Retina (tissue), 1 donor: ENCODE results near the gene RIPPLY3.
A peak's percentile ranks its signal among the peaks of the same experiment; 100 is the strongest.
"Not testable (repeated sequence)": the region's sequence is repeated elsewhere in the genome, so short reads cannot be mapped to it uniquely, and the experiment has no call there.

Experiments
- DNase-seq: peaks from one replicate; pipeline ENCODE4 v3.0.0-alpha.2; 2016

RIPPLY3 gene

DNA sequence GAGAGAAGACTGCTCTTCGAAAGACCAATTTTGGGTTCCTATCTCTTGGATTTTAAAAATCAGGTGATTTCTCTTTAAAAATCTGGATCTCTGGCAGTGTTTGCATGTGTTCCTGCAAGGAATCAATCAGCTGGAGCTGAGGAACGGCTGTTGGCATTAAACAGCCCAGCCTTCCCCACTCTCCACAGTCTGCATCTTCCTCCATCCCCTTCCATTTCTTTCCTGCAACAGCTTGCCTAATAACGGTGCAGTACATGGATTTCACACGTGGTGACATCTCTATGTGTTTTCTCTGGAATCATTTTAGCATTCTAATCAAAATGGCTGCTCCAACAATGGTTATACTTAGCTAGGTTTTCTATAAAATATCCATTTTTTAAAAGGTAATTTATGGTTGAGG lies 20.0 kb downstream of the RIPPLY3 start:
- no peak for DNase-seq

DNA sequence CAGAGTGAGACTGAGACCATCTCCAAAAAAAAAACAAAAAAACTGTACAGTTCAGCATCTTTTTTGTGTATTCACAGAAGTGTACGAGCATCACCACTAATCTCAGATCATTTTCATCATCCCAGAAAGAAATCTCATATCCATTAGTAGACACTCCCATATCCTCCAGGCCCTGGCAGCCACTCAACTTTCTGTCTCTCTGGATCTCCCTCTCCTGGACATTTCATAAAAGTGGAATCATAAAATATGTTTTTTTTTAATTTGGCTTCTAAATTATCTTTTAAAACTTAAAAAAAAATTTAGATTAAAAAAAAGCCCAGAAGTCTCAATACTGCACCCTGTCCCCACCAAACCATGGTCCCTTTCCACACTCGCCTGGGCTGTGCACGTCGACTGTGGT lies 22.1 kb downstream of the RIPPLY3 start:
- no peak for DNase-seq

DNA sequence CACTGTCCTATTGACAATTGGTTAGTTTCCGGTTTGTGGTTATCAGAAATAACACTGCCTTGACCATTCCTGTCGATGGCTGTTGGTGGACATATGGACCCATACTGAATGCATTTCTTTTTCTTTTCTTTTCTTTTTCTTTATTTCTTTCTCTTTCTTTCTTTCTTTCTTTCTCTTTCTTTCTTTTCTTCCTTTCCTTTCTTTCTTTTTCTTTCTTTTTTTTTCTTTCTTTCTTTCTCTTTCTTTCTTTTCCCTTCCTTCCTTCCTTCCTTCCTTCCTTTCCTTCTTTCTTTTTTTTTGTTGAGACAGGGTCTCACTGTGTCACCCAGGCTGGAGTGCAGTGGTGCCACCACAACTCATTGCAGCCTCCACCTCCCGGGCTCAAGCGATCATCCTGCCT lies 24.4 kb downstream of the RIPPLY3 start:
- DNase-seq = no peak

DNA sequence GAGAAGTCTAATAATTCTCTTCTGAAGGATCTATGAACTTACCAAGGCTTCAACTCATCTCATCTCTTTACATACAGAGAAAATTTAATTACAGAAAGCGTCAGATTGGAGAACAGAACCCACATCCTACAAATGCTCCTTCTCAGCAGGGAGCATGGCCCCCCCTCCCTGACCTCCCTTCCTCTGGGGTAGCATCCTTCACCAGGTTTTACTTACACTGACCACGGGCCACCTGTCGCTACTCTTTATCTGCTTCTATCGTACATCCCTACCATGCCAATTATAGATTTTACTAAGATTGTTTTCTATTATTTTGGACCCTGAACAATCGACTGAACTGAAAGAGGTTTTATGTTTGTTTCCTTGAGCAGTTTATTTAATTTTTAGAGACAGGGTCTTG lies 25.8 kb downstream of the RIPPLY3 start:
- DNase-seq = no peak

DNA sequence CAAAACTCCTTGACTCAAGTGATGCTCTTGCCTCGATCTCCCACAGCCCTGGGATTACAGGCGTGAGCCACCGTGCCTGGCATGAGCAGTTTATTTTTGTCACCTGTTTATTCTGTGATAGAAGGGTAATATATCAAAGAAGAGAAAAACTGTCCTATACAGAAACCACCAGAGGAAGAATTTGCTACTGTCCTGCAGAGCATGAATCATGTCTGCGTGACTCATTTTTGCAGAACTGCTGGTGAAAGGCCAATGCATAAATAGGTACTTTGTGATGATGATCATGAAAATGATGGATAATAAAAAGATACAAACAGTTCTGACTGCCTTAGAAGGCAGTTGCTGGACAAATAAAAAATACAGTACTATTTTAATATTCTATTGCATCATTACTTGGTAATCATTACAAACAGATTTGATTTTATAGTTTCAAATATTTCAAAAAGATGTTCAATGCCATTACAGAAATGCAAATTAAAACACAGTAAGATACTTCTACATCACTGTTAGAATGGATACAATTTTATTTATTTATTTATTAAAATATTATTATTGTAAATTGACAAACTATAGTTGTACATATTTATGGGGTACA lies 26.5 kb downstream of the RIPPLY3 start:
- DNase-seq = no peak

DNA sequence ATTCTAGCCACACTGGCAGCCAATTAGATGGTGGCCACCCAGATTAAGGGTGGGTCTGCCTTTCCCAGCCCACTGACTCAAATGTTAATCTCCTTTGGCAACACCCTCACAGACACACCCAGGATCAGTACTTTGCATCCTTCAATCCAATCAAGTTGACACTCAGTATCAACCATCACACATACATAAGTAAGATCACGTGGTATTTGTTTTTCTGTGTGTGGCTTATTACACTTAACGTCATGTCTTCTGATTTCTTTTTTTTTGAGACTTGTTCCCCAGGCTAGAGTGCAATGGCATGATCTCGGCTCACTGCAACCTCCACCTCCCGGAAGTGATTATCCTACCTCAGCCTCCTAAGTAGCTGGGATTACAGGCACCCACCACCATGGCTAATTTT lies 27.9 kb downstream of the RIPPLY3 start:
- DNase-seq = not testable (repeated sequence)

DNA sequence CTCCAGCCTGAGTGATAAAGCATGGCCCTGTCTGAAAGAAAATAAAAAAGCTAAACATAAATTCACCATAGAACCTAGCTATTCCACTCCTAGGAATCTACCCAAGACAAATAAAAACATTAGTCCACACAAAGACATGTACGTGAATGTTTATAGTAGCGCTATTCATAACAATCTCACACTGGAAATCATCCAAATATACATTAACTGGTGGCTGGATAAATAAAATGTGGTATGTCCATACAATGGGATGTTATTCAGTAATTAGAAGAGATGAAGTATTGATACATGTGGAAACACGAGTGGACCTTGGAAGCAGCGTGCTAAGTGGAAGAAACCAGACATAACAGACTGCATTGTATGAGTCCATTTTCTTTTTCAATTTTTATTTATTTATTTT lies 29.7 kb downstream of the RIPPLY3 start:
- DNase-seq = no peak

DNA sequence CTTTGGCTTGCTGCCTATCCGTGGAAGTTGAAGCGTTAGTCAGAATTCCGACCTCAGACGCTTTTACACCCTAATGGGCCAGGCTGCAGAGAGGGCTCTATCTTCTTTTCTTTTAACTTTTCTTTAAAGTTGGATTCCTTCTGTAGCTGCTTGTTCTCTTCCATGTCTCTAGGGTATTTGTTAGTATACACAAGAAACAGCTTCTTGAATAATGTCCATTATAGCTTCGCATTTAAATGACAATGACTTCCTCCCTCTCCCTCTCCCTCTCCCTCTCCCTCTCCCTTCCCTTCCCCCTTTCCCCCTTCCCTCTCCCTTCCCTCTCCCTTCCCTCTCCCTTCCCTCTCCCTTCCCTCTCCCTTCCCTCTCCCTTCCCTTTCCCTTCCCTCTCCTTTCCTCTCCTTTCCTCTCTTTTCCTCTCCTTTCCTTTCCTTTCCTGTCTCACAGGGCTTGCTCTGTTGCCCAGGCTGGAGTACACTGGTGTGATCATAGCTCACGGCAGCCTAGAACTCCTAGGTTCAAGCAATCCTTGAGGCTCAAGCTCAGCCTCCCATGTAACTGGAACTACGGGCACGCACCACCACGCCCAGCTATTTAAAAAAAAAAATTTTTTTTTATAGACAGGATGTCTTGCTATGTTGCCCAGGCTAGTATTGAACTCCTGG lies 33.0 kb downstream of the RIPPLY3 start:
- DNase-seq = no peak

DNA sequence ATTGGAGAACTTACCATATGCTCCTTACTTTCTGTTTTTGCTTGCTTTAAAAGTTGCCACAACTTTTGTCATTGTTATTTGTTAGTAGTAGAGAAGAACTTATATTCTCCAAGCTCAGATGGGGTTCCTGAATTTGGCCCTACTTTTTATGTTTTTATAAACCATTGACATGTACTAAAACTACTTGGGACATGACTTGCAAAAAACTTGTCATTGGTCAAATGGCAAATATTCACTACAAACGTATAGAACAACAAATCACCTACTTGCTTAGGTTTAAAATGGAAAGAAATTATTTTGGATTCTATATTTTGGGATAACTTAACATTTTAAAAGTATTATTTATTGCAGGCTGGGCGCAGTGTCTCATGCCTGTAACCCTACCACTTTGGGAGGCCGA lies 33.7 kb downstream of the RIPPLY3 start:
- DNase-seq = no peak

DNA sequence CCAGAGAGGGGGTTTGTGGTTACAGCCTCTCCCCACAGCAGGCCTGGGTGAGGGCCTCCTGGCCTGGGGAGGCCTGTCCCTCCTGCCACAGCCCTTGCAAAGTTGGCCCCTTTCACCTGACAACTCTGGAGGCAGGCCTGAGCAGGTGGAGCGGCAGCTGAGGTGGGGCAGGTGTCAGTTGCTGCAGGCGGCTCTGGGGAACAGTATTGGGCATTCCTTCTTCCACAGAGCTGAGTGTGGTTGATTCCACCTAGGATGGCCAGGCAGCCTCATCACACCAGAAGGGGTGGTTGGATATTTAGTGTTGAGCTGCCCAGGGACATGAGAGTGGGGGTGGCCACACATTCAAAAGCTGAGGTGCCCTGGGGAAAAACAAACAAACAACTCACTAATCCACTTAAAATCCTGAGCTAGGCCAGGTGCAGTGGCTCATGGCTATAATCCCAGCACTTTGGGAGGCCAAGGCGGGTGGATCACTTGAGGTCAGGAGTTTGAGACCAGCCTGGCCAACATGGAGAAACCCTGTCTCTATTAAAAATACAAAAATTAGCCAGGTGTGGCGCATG lies 35.3 kb downstream of the RIPPLY3 start:
- no peak for DNase-seq

DNA sequence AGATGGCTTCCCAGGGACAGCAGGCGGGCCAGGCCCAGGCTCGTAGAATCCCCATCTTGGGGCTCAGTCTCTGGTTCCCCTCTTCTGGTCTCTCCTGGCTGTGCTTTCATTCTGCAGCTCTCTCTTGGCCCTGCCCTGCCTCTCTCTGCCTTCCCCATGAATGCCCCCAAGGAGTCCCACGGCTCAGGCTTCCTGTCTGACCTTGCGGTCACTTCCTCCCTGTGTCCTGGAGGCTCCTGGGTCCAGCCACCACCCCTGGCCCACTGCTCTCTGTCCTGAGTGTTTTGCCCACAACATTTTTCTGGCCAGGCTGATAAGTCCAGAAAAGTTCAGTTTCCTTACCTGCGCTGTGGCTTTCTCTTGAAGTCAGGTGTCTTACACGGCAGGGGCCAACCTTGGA lies 37.3 kb downstream of the RIPPLY3 start:
- DNase-seq = no peak

DNA sequence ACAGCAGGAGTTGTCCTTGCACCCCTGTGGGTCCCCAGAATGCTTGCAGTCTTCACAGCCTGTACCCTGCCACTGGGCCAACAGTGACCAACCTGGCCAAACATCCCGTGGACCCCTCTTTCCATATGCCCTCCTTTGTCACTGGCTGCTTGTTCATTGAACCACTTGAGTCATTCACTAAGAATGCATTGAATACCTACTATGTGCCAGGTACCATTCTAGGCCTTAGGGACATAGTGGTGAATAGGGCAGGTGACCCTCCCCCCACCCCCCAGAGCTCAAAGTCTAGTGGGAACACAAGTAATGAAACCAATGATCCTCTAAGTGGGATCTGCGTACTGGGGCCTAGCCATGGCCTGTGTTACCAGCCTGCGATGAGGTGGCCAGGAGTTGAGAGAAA lies 38.1 kb downstream of the RIPPLY3 start:
- DNase-seq = no peak

DNA sequence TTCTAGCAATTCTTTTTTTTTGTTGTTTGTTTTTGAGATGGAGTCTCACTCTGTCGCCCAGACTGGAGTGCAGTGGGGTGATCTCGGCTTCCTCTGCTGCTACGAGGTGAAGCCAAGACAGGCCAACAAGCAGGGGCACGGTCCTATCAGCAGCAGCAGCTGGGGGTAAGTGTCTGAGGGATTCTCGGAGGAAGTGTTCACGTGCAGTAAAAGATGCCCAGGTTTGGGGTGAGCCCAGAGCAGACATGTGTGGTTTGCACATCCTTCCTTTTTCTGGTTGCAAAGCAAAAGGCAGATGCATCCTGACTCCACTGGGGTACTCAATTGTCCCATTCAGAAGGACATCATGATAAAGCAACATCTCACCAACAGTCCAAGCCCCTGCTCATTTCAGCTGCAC lies 38.6 kb downstream of the RIPPLY3 start:
- no peak for DNase-seq

DNA sequence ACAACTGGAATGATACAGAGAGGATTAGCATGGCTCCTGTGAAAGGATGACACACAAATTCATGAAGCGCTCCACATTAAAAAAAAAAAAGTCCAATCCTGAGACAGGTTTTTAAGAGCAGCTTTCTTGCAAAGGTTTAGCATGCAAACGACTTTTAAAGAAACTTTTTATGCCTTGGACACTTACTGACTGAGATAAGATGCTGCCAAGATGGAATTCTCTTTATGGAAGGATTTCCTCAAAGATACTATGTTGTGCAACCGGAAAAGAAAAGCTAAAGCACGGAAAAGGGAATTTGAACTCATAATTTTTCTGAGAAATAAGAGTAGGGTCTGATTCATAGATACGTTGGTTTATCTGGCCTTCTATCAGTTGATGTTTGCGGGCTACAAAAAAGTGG lies 39.1 kb downstream of the RIPPLY3 start:
- no peak for DNase-seq

DNA sequence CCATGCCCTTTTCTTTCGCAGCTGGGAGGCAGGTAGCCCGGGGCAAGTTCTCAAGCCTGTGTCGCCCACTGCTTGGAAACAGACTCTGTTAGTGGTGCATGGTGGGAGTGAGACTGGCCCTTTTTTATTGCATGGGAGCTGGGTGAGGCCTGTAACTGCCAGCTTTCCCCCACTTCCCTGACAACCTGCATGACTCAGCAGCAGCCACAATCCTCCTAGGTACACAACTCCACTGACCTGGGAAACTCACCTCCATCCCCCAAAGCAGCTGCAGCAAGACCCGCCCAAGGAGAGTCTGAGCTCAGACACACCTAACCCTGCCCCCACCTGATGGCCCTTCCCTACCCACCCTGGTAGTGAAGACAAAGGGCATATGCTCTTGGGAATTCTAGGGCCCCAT lies 40.6 kb downstream of the RIPPLY3 start:
- no peak for DNase-seq

DNA sequence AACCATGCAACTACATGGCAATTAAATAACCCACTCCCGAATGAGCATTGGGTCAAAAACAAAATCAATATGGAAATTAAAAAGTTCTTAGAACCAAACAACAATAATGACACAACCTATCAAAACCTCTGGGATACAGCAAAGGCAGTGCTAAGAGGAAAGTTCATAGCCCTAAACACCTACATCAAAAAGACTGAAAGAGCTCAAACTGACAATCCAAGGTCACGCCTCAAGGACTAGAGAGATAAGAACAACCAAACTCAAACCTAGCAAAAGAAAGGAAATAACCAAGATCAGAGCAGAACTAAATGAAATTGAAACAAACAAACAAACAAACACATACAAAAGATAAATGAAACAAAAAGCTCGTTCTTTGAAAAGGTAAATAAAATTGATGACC lies 43.2 kb downstream of the RIPPLY3 start:
- not testable (repeated sequence) for DNase-seq

DNA sequence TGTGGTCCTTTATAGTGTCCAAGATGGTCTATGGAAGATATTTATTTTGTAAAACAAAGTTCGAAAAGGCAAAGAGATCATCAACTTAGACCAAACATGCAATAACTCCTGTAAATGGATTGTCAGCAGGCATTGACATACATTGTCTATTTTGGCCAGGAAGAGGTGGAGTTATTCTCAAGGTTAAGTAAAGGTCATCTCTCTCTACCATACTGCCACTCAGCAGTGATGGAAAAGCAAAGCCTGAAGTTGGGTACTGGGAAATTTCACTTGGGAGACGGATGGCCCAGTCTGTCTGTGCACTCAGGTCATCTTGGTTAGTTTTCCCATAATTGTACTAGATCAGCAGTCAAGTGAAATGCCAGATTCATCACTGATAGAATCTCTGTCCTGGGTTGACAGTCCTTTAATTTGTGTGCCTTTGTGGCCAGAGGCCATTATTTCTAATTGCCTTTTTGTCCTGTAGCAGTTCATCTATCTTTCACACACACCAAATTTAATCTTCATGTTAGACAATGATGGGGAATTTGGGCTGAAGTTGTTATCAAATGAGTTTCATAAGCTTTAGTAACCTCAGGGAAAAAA lies 48.9 kb downstream of the RIPPLY3 start:
- no peak for DNase-seq

DNA sequence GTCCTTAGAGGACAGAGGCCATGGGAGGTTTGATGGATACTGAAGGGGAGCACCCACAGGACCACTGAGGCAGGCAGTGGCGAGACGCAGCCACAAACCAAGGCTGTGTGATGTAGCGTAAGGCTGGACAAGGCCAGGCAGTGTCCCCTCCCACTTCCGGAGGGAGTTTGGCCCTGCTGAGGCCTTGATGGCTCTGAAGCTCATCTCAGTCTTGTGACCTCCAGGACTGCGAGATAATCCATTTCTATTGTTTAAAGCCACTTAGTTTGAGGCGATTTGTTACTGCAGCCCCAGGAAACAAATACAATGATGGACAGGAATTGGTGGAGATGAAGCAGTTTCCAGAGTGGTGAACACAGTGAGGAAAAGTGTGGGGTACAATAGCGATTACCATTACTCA lies 51.1 kb downstream of the RIPPLY3 start:
- no peak for DNase-seq

DNA sequence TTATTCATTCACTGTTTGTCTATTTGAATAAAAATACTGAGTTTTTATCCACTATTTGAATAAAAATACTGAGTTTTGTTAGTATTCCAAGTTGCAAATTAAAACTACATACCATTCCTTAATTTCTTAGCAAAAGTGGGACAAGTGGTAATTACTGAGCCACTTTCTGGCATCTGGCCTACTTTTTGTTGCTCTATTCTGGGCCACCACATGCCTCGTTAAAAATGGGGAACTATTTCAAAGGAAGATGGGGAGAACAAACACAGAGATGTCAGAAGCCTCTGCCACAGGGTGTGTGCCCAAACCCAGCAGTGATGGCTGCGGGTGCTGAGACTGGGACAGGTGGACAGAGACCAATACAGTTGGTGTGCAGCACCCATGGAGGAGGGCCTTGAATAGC lies 51.8 kb downstream of the RIPPLY3 start:
- DNase-seq = no peak

DNA sequence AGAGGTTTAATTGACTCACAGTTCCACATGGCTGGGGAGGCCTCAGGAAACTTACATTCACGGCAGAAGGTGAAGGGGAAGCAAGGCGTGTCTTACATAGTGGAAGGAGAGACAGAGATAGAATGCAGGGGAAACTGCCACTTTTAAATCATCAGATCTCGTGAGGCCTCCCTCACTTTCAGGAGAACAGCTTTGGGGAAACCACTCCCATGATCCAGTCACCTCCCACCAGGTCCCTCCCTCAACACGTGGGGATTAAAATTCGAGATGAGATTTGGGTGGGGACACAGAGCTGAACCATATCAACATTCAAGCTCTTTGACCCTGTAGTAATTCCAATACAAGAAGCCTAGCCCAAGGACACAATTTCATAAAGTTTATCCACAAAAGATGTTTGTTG lies 52.7 kb downstream of the RIPPLY3 start:
- no peak for DNase-seq

DNA sequence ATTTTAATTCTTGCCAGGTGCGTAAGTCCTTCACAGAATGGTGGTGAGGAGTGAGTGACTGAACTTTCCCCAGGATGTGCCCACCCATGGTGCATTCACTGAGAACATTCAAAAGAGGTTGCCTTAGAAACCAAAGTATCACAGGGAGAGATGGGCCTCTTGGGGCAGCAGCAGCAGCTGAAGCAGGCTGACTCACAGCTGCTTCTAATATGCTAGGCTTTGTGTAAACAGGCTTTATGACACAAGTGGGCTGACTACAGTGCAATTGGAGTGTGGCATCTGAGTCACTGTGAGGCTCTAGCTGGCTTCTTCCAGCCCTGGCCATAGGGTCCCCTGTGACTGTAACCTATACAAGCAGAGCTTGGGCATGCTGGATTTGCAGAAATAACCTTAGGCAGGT lies 53.8 kb downstream of the RIPPLY3 start:
- peak; percentile 74 for DNase-seq

DNA sequence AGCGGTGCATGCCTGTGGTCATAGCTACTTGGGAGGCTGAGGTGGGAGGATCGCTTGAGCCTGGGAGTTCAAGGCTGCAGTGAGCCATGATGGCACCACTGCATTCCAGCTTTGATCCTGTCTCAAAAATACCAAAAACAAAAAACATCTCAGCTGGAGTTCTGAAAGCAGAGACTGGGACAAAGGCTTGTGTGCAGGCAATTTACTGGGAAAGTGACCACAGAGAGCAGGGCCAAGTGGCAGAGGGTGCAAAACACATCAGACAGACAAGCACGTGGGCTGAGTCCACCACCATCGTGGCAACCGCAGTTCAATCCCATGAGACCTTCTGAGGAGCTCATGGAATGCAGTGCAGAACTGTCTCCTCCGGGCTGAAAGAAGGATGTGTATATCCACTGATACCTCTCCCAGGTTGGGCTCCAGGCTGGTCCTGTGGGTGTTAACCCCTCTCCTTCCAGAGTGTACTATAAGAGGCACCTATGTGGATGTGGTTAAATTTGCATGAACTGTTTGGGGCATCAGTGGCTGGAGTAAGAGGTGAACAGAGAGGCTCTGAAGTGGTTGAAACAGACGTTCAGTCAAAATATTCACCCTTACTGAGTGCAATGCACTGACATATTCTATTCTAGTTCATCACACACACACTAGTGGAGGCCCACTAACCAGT lies 55.6 kb downstream of the RIPPLY3 start:
- DNase-seq = no peak

DNA sequence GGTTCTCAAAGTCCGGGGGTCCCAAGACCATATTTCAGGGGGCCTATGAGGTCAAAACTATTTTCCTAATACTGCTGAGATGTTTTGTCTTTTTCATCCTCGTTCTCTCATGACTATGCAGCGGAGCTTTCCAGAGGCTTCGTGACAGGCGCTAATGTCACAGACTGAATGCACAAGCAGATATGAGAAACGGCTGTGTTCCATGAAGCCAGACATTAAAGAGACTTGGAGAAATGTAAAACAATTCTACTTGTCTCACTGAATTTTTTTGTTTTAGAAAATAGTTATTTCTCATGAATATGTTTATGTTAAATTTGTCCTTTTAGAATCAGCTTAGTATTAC lies 56.1 kb downstream of the RIPPLY3 start:
- DNase-seq = peak; percentile 29

DNA sequence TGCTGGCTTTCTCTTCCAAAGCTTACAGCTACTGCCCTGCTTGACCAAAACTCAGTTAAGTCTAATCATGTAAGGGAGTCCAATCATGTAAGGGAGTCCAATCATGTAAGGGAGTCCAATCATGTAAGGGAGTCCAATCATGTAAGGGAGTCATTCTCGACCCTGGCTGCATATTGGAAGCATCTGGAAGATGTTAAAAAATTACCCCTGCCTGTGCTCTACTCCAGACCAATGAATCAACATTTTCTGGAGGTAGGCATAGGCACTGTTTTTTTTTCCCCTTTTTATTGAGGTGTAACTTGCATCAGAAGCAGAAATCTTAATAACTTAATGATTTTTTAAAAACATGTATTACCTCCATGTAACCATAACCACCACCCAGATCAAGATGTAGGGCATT lies 56.9 kb downstream of the RIPPLY3 start:
- DNase-seq = no peak
